Brain microvascular endothelial cell (primary cell): Measurements from ENCODE around the gene ASB9.
"Not testable (repeated sequence)": the region's sequence is repeated elsewhere in the genome, so short reads cannot be mapped to it uniquely, and the experiment has no call there.

Source experiments
- DNase-seq: peaks from one replicate; pipeline ENCODE4 v3.0.0-alpha.2; 2020
- H3K27ac ChIP-seq: fragments of 250-450 bp; sonication (Bioruptor Pico); 2 replicates; pipeline ENCODE4 v1.5.1; 2020; ENCODE audit warnings: mild to moderate bottlenecking, moderate library complexity
- H3K27me3 ChIP-seq: fragments of 250-450 bp; sonication (Bioruptor Pico); replicated peaks from 2 replicates; pipeline ENCODE4 v1.5.1; 2020; ENCODE audit warnings: mild to moderate bottlenecking
- H3K36me3 ChIP-seq: fragments of 250-450 bp; sonication (Bioruptor Pico); replicated peaks from 2 replicates; pipeline ENCODE4 v1.5.1; 2020; ENCODE audit warnings: mild to moderate bottlenecking
- H3K4me3 ChIP-seq: 2 replicates; pipeline ENCODE4 v1.5.1; 2011; ENCODE audit warnings: low read depth, mild to moderate bottlenecking, control low read depth, low read length, moderate library complexity
- CTCF ChIP-seq: IDR thresholded peaks from 2 replicates; pipeline ENCODE4 v1.5.1; 2011; ENCODE audit warnings: low read depth, mild to moderate bottlenecking, moderate library complexity, low read length, control low read depth, inconsistent platforms; ENCODE audit errors: missing control alignments
- in situ Hi-C: cut with HindIII; loops from 2 replicates; pipeline ENCODE4 v1.10.0; 2017; ENCODE audit warnings: low sequenced_read_pairs, low pct_ligation_motif_present

The ASB9 gene

GRCh38 chrX:15310117-15310516 lies 40.2 kb upstream of the ASB9 start:
- no peak for TF ChIP-seq CTCF
- in situ Hi-C loops: no loop called here
- no peaks in the 10 kb centered on the region for H3K27me3 ChIP-seq
- no peaks in the 10 kb centered on the region for H3K36me3 ChIP-seq
- no peak for DNase-seq
- no peak overlapping the region for H3K27ac ChIP-seq
- no peak overlapping the region for H3K4me3 ChIP-seq

GRCh38 chrX:15305899-15306298 lies 36.0 kb upstream of the ASB9 start:
- H3K36me3 ChIP-seq, H3K27ac ChIP-seq, in situ Hi-C loops, H3K27me3 ChIP-seq, DNase-seq, H3K4me3 ChIP-seq: not testable (repeated sequence)

- Histone ChIP-seq H3K27me3 (no peaks in the 10 kb centered on the region), H3K36me3 (no peaks in the 10 kb centered on the region), H3K27ac (no peak overlapping the region), H3K4me3 (no peak overlapping the region)
- TF ChIP-seq CTCF: no peak
- in situ Hi-C loops: no loop called here
- DNase-seq: no peak
Measured at GRCh38 chrX:15301924-15302323, 32.0 kb upstream of the ASB9 start.

- Histone ChIP-seq H3K27ac (no peak overlapping the region), H3K27me3 (no peaks in the 10 kb centered on the region), H3K4me3 (no peak overlapping the region), H3K36me3 (no peaks in the 10 kb centered on the region)
- peak; percentile 36 for TF ChIP-seq CTCF
- in situ Hi-C loops: no loop called here
- DNase-seq: no peak
Measured at GRCh38 chrX:15299941-15300851, 30.3 kb upstream of the ASB9 start.

GRCh38 chrX:15298780-15299179 lies 28.9 kb upstream of the ASB9 start:
- Histone ChIP-seq H3K27me3 (no peaks in the 10 kb centered on the region), H3K4me3 (no peak overlapping the region), H3K36me3 (no peaks in the 10 kb centered on the region), H3K27ac (no peak overlapping the region)
- TF ChIP-seq CTCF: no peak
- in situ Hi-C loops: no loop called here
- DNase-seq: no peak

GRCh38 chrX:15298201-15298600 lies 28.3 kb upstream of the ASB9 start:
- no peak for DNase-seq
- no peak overlapping the region for H3K4me3 ChIP-seq
- in situ Hi-C loops: no loop called here
- H3K36me3 ChIP-seq: no peaks in the 10 kb centered on the region
- H3K27ac ChIP-seq: no peak overlapping the region
- no peaks in the 10 kb centered on the region for H3K27me3 ChIP-seq
- no peak for TF ChIP-seq CTCF
